Skin epidermis (tissue), 12 donors: ENCODE results near the gene RBM46.
"Not testable (repeated sequence)": the region's sequence is repeated elsewhere in the genome, so short reads cannot be mapped to it uniquely, and the experiment has no call there.

Source experiments
- H3K27ac ChIP-seq, 21 experiments: fragments of 200-600 bp; sonication (generic) in 11 of 21; one replicate each; pipeline ENCODE4 v1.5.0; 2020; ENCODE audit warnings: mild to moderate bottlenecking in 3 of 21, inconsistent platforms in 2 of 21, moderate library complexity in 2 of 21
- H3K4me3 ChIP-seq, 7 experiments: fragments of 200-600 bp; sonication (generic) in 2 of 7; one replicate each; pipeline ENCODE4 v1.5.0; 2020; ENCODE audit warnings: inconsistent platforms in 2 of 7, mild to moderate bottlenecking in 2 of 7, moderate library complexity in 1 of 7

Gene RBM46

GRCh38 chr4:154822775-154823174 lies 41.7 kb downstream of the RBM46 start:
- Histone ChIP-seq H3K27ac (no peak overlapping the region), H3K4me3 (no peak overlapping the region)

- Histone ChIP-seq H3K4me3 (no peak overlapping the region), H3K27ac (no peak overlapping the region)
These were observed 55.0 kb downstream of the RBM46 start for GRCh38 chr4:154836030-154836429.

- no peak overlapping the region for H3K4me3 ChIP-seq
- H3K27ac ChIP-seq, result no peak overlapping the region
These were observed 55.4 kb downstream of the RBM46 start for GRCh38 chr4:154836513-154836912.

GRCh38 chr4:154838155-154838554 lies 57.1 kb downstream of the RBM46 start:
- Histone ChIP-seq H3K4me3 (no peak overlapping the region), H3K27ac (no peak overlapping the region)

GRCh38 chr4:154838694-154839093 lies 57.6 kb downstream of the RBM46 start:
- H3K4me3 ChIP-seq, result no peak overlapping the region
- no peak overlapping the region for H3K27ac ChIP-seq

GRCh38 chr4:154854362-154854761 lies 73.3 kb downstream of the RBM46 start:
- H3K27ac ChIP-seq, result no peak overlapping the region
- no peak overlapping the region for H3K4me3 ChIP-seq

GRCh38 chr4:154858166-154858565 lies 77.1 kb downstream of the RBM46 start:
- Histone ChIP-seq H3K4me3 (no peak overlapping the region), H3K27ac (no peak overlapping the region)

GRCh38 chr4:154868414-154869194 lies 87.5 kb downstream of the RBM46 start:
- no peak overlapping the region for H3K27ac ChIP-seq
- H3K4me3 ChIP-seq, result no peak overlapping the region

GRCh38 chr4:154869301-154869700 lies 88.2 kb downstream of the RBM46 start:
- no peak overlapping the region for H3K4me3 ChIP-seq
- no peak overlapping the region for H3K27ac ChIP-seq

- H3K4me3 ChIP-seq, result no peak overlapping the region
- H3K27ac ChIP-seq, result no peak overlapping the region
These were observed 91.1 kb downstream of the RBM46 start for GRCh38 chr4:154872198-154872597.

GRCh38 chr4:154874049-154874448 lies 93.0 kb downstream of the RBM46 start:
- not testable (repeated sequence) for H3K4me3 ChIP-seq, H3K27ac ChIP-seq

- no peak overlapping the region for H3K27ac ChIP-seq
- no peak overlapping the region for H3K4me3 ChIP-seq
These were observed 96.2 kb downstream of the RBM46 start for GRCh38 chr4:154877110-154877760.
